ENCODE data around the gene NKG7.
"Not testable (repeated sequence)": the region's sequence is repeated elsewhere in the genome, so short reads cannot be mapped to it uniquely, and the experiment has no call there.

Gene NKG7

GRCh38 chr19:51372649-51373504 is at the start of gene NKG7:
Gene NKG7 (minus strand): TSS chr19:51372654. CDS start chr19:51372535, 119 bp downstream.
- DNase-seq: peak; percentile 14 to 31 (median 16)

GRCh38 chr19:51422053-51422448 is 49.6 kb upstream of the NKG7 start:
- peak; percentile 63 to 92 (median 79) for DNase-seq

GRCh38 chr19:51421229-51422052 is 49.0 kb upstream of the NKG7 start:
- no peak for DNase-seq

- DNase-seq: not testable (repeated sequence)
Observed at GRCh38 chr19:51420511-51420910, 48.1 kb upstream of the NKG7 start.

GRCh38 chr19:51418707-51419106 is 46.3 kb upstream of the NKG7 start:
- DNase-seq: no peak

- DNase-seq: no peak
Observed at GRCh38 chr19:51417810-51418157, 45.3 kb upstream of the NKG7 start.

GRCh38 chr19:51417107-51417809 is 44.8 kb upstream of the NKG7 start, which contains the start of gene SIGLEC10:
Gene SIGLEC10 (minus strand): TSS chr19:51417642. CDS start chr19:51417581, 61 bp downstream.
- no peak for DNase-seq

GRCh38 chr19:51416422-51416821 is 44.0 kb upstream of the NKG7 start:
- DNase-seq: not testable (repeated sequence)

GRCh38 chr19:51415187-51415586 is 42.7 kb upstream of the NKG7 start:
- DNase-seq: no peak

- no peak for DNase-seq
Observed at GRCh38 chr19:51410950-51411748, 38.7 kb upstream of the NKG7 start.

- DNase-seq: no peak
Observed at GRCh38 chr19:51407511-51408131, 35.2 kb upstream of the NKG7 start.

- no peak for DNase-seq
Observed at GRCh38 chr19:51402117-51402516, 29.7 kb upstream of the NKG7 start.

- DNase-seq: not testable (repeated sequence)
Observed at GRCh38 chr19:51399936-51400335, 27.5 kb upstream of the NKG7 start.

GRCh38 chr19:51399231-51399630 is 26.8 kb upstream of the NKG7 start:
- DNase-seq: no peak

GRCh38 chr19:51398096-51398704 is 25.7 kb upstream of the NKG7 start:
- no peak for DNase-seq

- DNase-seq: not testable (repeated sequence)
Observed at GRCh38 chr19:51397453-51397852, 25.0 kb upstream of the NKG7 start.

- DNase-seq: no peak
Observed at GRCh38 chr19:51396175-51396574, 23.7 kb upstream of the NKG7 start.

GRCh38 chr19:51394050-51394836 is 21.8 kb upstream of the NKG7 start:
- peak; percentile 65 to 77 (median 70) for DNase-seq

GRCh38 chr19:51392701-51393100 is 20.2 kb upstream of the NKG7 start:
- DNase-seq: no peak

- DNase-seq: no peak
Observed at GRCh38 chr19:51391073-51391611, 18.7 kb upstream of the NKG7 start.

Data from activated CD4-positive, CD25-positive, alpha-beta regulatory T cell (primary cell).